ENCODE data around the gene MAP2K1.

MAP2K1 gene

DNA sequence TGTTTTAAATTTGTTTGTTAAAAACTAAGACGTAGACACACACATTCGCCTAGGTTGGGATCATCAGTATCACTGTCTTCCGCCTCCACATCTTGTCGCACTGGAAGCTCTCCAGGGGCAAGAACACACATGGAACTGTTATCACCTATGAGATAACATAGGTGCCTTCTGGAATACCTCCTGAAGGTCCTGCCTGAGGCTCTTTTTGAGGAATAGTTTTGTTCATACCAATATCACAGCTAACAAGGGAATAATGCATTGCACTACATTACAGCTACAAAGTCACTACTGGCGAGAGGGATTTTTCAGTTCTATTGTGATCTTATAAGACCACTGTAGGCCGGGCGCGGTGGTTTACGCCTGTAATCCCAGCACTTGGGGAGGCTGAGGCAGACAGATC, 148.3 kb downstream of the MAP2K1 start:
- Histone ChIP-seq H3K9me2 (replicated peaks; ENCODE audit: insufficient read depth, low read length) (no peaks in the 10 kb centered on the region), H3K4me2 (ENCODE audit: low read depth, low read length) (no peak overlapping the region), H3K27me3 (replicated peaks; ENCODE audit: insufficient read depth, low read length) (no peaks in the 10 kb centered on the region), H3K79me2 (ENCODE audit: low read length) (no peaks in the 10 kb centered on the region), H3K4me1 (ENCODE audit: low read length) (no peaks in the 10 kb centered on the region), H4K20me1 (ENCODE audit: insufficient read depth, low read length) (no peaks in the 10 kb centered on the region), H3K4me3 (ENCODE audit: low read length) (no peak overlapping the region), H3K9me3 (replicated peaks; ENCODE audit: insufficient read depth, low read length) (no peaks in the 10 kb centered on the region), H3K27ac (ENCODE audit: low read length) (no peak overlapping the region), H2AFZ (ENCODE audit: low read length) (no peak overlapping the region), H3K9ac (ENCODE audit: low read length) (no peak overlapping the region), H3F3A (ENCODE audit: insufficient read depth, low read length) (no peaks in the 10 kb centered on the region), H3K36me3 (replicated peaks; ENCODE audit: insufficient read depth, low read length) (peaks cover 2% of the 10 kb centered on the region; the same call in 1 of the 2 replicates)
- no peak for TF ChIP-seq EZH2 (optimal IDR thresholded peaks at IDR 0.05; ENCODE audit: low read depth, low read length)
- TF ChIP-seq CTCF (IDR thresholded peaks at IDR 0.05; ENCODE audit: low read length): no peak
- TF ChIP-seq EZH2phosphoT487 (IDR thresholded peaks at IDR 0.05; ENCODE audit: low read length): no peak
- DNase-seq: no peak
